ENCODE measurements around the gene CCND1.

DNA sequence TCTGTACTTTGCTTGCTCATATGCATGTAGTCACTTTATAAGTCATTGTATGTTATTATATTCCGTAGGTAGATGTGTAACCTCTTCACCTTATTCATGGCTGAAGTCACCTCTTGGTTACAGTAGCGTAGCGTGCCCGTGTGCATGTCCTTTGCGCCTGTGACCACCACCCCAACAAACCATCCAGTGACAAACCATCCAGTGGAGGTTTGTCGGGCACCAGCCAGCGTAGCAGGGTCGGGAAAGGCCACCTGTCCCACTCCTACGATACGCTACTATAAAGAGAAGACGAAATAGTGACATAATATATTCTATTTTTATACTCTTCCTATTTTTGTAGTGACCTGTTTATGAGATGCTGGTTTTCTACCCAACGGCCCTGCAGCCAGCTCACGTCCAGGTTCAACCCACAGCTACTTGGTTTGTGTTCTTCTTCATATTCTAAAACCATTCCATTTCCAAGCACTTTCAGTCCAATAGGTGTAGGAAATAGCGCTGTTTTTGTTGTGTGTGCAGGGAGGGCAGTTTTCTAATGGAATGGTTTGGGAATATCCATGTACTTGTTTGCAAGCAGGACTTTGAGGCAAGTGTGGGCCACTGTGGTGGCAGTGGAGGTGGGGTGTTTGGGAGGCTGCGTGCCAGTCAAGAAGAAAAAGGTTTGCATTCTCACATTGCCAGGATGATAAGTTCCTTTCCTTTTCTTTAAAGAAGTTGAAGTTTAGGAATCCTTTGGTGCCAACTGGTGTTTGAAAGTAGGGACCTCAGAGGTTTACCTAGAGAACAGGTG is 11.1 kb downstream of the CCND1 start:
- TF ChIP-seq EP300 (IDR thresholded peaks at IDR 0.05; ENCODE audit: borderline replicate concordance): no peak
- TF ChIP-seq CREB1 (IDR thresholded peaks at IDR 0.05; ENCODE audit: low read depth): no peak
- TF ChIP-seq, protein P1, sequence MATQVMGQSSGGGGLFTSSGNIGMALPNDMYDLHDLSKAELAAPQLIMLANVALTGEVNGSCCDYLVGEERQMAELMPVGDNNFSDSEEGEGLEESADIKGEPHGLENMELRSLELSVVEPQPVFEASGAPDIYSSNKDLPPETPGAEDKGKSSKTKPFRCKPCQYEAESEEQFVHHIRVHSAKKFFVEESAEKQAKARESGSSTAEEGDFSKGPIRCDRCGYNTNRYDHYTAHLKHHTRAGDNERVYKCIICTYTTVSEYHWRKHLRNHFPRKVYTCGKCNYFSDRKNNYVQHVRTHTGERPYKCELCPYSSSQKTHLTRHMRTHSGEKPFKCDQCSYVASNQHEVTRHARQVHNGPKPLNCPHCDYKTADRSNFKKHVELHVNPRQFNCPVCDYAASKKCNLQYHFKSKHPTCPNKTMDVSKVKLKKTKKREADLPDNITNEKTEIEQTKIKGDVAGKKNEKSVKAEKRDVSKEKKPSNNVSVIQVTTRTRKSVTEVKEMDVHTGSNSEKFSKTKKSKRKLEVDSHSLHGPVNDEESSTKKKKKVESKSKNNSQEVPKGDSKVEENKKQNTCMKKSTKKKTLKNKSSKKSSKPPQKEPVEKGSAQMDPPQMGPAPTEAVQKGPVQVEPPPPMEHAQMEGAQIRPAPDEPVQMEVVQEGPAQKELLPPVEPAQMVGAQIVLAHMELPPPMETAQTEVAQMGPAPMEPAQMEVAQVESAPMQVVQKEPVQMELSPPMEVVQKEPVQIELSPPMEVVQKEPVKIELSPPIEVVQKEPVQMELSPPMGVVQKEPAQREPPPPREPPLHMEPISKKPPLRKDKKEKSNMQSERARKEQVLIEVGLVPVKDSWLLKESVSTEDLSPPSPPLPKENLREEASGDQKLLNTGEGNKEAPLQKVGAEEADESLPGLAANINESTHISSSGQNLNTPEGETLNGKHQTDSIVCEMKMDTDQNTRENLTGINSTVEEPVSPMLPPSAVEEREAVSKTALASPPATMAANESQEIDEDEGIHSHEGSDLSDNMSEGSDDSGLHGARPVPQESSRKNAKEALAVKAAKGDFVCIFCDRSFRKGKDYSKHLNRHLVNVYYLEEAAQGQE (IDR thresholded peaks at IDR 0.05; ENCODE audit: low read depth): no peak
- TF ChIP-seq YY1 (IDR thresholded peaks at IDR 0.05; ENCODE audit: low read depth): no peak
- TF ChIP-seq EGR1 (IDR thresholded peaks at IDR 0.05): no peak

All from Ishikawa (cell line).